ENCODE measurements around the gene BCAS3. TPM values are rescaled to one million over a fixed set of nuclear protein-coding genes. Genes with fewer than 3 reads are reported as not detected.

The BCAS3 gene
- total and polyA plus RNA-seq, 4 donors: 5.8 to 24.6 (median 10.1) TPM

DNA sequence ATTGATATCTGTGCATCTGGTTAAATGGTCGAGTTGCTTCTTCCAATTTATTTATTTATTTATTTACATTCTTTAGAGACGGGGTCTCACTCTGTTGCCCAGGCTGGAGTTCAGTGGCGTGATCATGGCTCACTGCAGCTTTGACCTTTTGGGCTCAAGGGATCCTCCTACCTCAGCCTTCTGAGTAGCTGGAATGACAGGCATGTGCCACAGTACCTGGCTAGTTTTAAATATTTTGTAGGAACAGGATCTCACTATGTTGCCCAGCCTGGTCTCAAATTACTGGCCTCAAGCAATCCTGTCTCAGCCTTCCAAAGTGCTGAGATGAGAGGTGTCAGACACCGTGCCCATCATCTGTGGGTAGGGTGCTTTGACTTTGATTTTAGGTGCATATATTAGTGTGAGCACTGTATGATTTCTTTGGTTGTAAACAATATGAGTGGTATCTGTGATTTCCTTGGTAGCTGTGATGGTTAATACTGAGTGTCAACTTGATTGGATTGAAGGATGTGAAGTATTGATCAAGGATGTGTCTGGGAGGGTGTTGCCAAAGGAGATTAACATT, 90.2 kb downstream of the BCAS3 start:
- Histone ChIP-seq H3K27ac (ENCODE audit: low read depth in 1 of 2, low read length in 2 of 2) (no peak overlapping the region), H3K9me3 (ENCODE audit: control insufficient read depth in 4 of 4, low read length in 3 of 4) (peaks cover 0 to 2% (median 0%) of the 10 kb centered on the region in 4 donors), H3K36me3 (ENCODE audit: control insufficient read depth in 4 of 4, insufficient read depth in 3 of 4, low read depth in 1 of 4, low read length in 3 of 4) (no peaks in the 10 kb centered on the region), H3K27me3 (ENCODE audit: control insufficient read depth in 4 of 4, insufficient read depth in 4 of 4, low read length in 3 of 4) (no peaks in the 10 kb centered on the region), H3K9ac (ENCODE audit: low read depth in 1 of 2, low read length in 2 of 2) (no peak overlapping the region), H3K4me3 (ENCODE audit: low read depth in 1 of 3, low read length in 3 of 3) (no peak overlapping the region), H3K4me1 (ENCODE audit: control insufficient read depth in 4 of 4, insufficient read depth in 4 of 4, low read length in 3 of 4) (no peaks in the 10 kb centered on the region)
- no peak for TF ChIP-seq NR2F2 (IDR thresholded peaks at IDR 0.05)
- TF ChIP-seq HNF4G (IDR thresholded peaks at IDR 0.05): no peak
- no peak for TF ChIP-seq JUND (IDR thresholded peaks at IDR 0.05)
- TF ChIP-seq HNF4A (conservative IDR thresholded peaks at IDR 0.05): no peak
- no peak for TF ChIP-seq TAF1 (conservative IDR thresholded peaks at IDR 0.05)
- no peak for TF ChIP-seq SP1 (IDR thresholded peaks at IDR 0.05)
- TF ChIP-seq, protein P1, sequence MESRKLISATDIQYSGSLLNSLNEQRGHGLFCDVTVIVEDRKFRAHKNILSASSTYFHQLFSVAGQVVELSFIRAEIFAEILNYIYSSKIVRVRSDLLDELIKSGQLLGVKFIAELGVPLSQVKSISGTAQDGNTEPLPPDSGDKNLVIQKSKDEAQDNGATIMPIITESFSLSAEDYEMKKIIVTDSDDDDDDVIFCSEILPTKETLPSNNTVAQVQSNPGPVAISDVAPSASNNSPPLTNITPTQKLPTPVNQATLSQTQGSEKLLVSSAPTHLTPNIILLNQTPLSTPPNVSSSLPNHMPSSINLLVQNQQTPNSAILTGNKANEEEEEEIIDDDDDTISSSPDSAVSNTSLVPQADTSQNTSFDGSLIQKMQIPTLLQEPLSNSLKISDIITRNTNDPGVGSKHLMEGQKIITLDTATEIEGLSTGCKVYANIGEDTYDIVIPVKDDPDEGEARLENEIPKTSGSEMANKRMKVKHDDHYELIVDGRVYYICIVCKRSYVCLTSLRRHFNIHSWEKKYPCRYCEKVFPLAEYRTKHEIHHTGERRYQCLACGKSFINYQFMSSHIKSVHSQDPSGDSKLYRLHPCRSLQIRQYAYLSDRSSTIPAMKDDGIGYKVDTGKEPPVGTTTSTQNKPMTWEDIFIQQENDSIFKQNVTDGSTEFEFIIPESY (IDR thresholded peaks at IDR 0.05): no peak
- TF ChIP-seq EGR1 (IDR thresholded peaks at IDR 0.05; ENCODE audit: low read depth in 2 of 2): no peak
- TF ChIP-seq YY1 (IDR thresholded peaks at IDR 0.05): no peak
- TF ChIP-seq, protein P2, sequence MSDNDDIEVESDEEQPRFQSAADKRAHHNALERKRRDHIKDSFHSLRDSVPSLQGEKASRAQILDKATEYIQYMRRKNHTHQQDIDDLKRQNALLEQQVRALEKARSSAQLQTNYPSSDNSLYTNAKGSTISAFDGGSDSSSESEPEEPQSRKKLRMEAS (IDR thresholded peaks at IDR 0.05): no peak
- TF ChIP-seq, protein P3, sequence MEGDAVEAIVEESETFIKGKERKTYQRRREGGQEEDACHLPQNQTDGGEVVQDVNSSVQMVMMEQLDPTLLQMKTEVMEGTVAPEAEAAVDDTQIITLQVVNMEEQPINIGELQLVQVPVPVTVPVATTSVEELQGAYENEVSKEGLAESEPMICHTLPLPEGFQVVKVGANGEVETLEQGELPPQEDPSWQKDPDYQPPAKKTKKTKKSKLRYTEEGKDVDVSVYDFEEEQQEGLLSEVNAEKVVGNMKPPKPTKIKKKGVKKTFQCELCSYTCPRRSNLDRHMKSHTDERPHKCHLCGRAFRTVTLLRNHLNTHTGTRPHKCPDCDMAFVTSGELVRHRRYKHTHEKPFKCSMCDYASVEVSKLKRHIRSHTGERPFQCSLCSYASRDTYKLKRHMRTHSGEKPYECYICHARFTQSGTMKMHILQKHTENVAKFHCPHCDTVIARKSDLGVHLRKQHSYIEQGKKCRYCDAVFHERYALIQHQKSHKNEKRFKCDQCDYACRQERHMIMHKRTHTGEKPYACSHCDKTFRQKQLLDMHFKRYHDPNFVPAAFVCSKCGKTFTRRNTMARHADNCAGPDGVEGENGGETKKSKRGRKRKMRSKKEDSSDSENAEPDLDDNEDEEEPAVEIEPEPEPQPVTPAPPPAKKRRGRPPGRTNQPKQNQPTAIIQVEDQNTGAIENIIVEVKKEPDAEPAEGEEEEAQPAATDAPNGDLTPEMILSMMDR (IDR thresholded peaks at IDR 0.05; ENCODE audit: low read depth, low read length, missing input control): no peak
- no peak for TF ChIP-seq RXRA (IDR thresholded peaks at IDR 0.05)
- WGBS: 98% methylated on average over 4 of the region's 4 CpGs
- DNase-seq (ENCODE audit: low spot score): no peak

GRCh38 chr17:60769327-60769726, 91.7 kb downstream of the BCAS3 start:
- WGBS: 83% methylated on average over 3 of the region's 3 CpGs
- Histone ChIP-seq H3K4me1 (ENCODE audit: control insufficient read depth in 4 of 4, insufficient read depth in 4 of 4, low read length in 3 of 4) (no peaks in the 10 kb centered on the region), H3K9me3 (ENCODE audit: control insufficient read depth in 4 of 4, low read length in 3 of 4) (peaks cover 0 to 2% (median 0%) of the 10 kb centered on the region in 4 donors), H3K9ac (ENCODE audit: low read depth in 1 of 2, low read length in 2 of 2) (no peak overlapping the region), H3K27me3 (ENCODE audit: control insufficient read depth in 4 of 4, insufficient read depth in 4 of 4, low read length in 3 of 4) (no peaks in the 10 kb centered on the region), H3K4me3 (ENCODE audit: low read depth in 1 of 3, low read length in 3 of 3) (no peak overlapping the region), H3K36me3 (ENCODE audit: control insufficient read depth in 4 of 4, insufficient read depth in 3 of 4, low read depth in 1 of 4, low read length in 3 of 4) (no peaks in the 10 kb centered on the region), H3K27ac (ENCODE audit: low read depth in 1 of 2, low read length in 2 of 2) (no peak overlapping the region)
- no peak for DNase-seq (ENCODE audit: low spot score)
- TF ChIP-seq, protein P4, sequence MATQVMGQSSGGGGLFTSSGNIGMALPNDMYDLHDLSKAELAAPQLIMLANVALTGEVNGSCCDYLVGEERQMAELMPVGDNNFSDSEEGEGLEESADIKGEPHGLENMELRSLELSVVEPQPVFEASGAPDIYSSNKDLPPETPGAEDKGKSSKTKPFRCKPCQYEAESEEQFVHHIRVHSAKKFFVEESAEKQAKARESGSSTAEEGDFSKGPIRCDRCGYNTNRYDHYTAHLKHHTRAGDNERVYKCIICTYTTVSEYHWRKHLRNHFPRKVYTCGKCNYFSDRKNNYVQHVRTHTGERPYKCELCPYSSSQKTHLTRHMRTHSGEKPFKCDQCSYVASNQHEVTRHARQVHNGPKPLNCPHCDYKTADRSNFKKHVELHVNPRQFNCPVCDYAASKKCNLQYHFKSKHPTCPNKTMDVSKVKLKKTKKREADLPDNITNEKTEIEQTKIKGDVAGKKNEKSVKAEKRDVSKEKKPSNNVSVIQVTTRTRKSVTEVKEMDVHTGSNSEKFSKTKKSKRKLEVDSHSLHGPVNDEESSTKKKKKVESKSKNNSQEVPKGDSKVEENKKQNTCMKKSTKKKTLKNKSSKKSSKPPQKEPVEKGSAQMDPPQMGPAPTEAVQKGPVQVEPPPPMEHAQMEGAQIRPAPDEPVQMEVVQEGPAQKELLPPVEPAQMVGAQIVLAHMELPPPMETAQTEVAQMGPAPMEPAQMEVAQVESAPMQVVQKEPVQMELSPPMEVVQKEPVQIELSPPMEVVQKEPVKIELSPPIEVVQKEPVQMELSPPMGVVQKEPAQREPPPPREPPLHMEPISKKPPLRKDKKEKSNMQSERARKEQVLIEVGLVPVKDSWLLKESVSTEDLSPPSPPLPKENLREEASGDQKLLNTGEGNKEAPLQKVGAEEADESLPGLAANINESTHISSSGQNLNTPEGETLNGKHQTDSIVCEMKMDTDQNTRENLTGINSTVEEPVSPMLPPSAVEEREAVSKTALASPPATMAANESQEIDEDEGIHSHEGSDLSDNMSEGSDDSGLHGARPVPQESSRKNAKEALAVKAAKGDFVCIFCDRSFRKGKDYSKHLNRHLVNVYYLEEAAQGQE (IDR thresholded peaks at IDR 0.05): no peak
- TF ChIP-seq, protein P5, sequence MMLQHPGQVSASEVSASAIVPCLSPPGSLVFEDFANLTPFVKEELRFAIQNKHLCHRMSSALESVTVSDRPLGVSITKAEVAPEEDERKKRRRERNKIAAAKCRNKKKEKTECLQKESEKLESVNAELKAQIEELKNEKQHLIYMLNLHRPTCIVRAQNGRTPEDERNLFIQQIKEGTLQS (IDR thresholded peaks at IDR 0.05): no peak
- TF ChIP-seq EGR1 (IDR thresholded peaks at IDR 0.05; ENCODE audit: low read depth in 2 of 2) (no peak), RXRA (IDR thresholded peaks at IDR 0.05) (no peak), TAF1 (conservative IDR thresholded peaks at IDR 0.05) (no peak), JUND (IDR thresholded peaks at IDR 0.05) (no peak), HNF4A (conservative IDR thresholded peaks at IDR 0.05) (no peak), YY1 (IDR thresholded peaks at IDR 0.05) (no peak), SP1 (IDR thresholded peaks at IDR 0.05) (no peak), FOXA1 (IDR thresholded peaks at IDR 0.05) (no peak), GABPA (IDR thresholded peaks at IDR 0.05 in 1 of 2, conservative IDR thresholded peaks at IDR 0.05 in 1 of 2) (no peak), RAD21 (IDR thresholded peaks at IDR 0.05) (no peak)
- TF ChIP-seq, protein P2 (IDR thresholded peaks at IDR 0.05): no peak
- TF ChIP-seq, protein P1 (IDR thresholded peaks at IDR 0.05): no peak
- TF ChIP-seq, protein P3 (IDR thresholded peaks at IDR 0.05; ENCODE audit: low read depth, low read length, missing input control): no peak
